ENCODE data around the gene ZNF174. TPM values are rescaled to one million over a fixed set of nuclear protein-coding genes. Genes with fewer than 3 reads are reported as not detected.

ZNF174 gene
- polyA plus RNA-seq (2013, experiment 1 of 2), result 12.2 TPM
- polyA plus RNA-seq (2013, experiment 2 of 2), result 12.2 TPM

DNA sequence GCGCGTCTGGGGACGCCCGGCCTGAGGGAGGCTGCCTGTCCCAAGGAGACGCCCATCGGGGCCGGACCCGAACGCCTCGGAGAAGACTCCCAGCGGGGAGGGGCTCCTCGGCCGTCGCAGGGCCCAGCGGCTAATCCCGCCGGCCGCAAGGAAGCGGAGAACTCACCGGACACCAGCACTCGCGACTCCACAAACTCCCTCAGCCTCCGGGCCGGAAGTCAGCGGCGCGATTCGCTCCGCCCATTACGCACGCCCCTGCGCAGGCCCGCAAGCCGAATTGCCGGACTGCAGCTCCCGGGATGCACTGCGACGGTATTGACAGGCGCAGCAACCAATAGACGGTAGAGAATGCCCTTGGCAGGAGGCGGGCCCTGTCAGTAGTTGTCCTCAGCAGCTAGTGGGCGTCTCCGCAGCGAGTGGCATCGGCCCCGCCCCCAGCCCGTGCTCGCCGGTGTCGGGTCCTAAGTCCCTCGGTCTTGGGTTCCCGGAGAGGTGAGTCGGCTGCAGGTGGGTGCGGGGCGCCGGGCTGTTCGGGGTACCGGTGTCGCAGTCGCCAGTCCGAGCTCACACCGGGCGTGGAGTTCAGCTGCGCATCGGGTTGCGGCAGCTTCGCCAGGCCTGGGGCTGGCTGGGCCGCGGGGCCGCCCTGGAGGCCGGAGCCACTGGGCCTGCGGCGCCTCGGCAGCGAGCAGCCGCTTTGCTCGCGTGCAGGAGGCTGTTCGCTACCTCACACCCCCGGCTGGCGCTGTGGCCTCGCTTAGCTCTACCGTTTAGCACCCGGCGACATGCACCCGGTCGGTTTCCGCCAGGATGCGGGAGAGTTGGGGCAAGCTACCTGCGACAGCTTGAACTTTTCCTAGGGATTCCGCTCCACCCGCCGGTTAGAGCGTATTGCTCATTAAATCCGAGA lies at the start of gene ZNF174, which contains the start of gene ZSCAN32:
ZNF174 (plus strand) TSS at position 437 of the 910 bp plus-strand sequence. CDS start 790 bp downstream, outside the sequence.
ZSCAN32 (minus strand) TSS at position 226 of the 910 bp plus-strand sequence. CDS start 3,447 bp downstream, outside the sequence.
- Histone ChIP-seq H2AFZ (ENCODE audit: low read depth, low read length) (peak within 1 kb of the TSS; percentile 85), H3K4ac (ENCODE audit: low read depth in 1 of 2, low read length in 2 of 2) (peak within 1 kb of the TSS; percentile 59 to 83), H3K4me3 (ENCODE audit: insufficient read depth in 1 of 2, low read depth in 1 of 2, low read length in 2 of 2) (peak within 1 kb of the TSS; percentile 84 to 95), H3K27ac (ENCODE audit: low read length, poor library complexity, severe bottlenecking) (peak within 1 kb of the TSS; percentile 76), H2BK5ac (ENCODE audit: low read depth, low read length, poor library complexity, severe bottlenecking) (peak within 1 kb of the TSS; percentile 71), H3K14ac (ENCODE audit: low read length in 2 of 2) (peak within 1 kb of the TSS in 1 of 2 experiments; percentile 86), H4K91ac (ENCODE audit: low read length) (peak within 1 kb of the TSS; percentile 75), H4K8ac (ENCODE audit: low read length) (peak within 1 kb of the TSS; percentile 79), H2BK120ac (ENCODE audit: low read depth, low read length) (peak within 1 kb of the TSS; percentile 9), H3K79me1 (replicated peaks; ENCODE audit: low read length, poor library complexity, severe bottlenecking) (peaks cover 45% of the 10 kb centered on the region), H3K9me3 (ENCODE audit: control insufficient read depth, low read length) (peaks cover 46% of the 10 kb centered on the region), H2BK15ac (ENCODE audit: low read depth, poor library complexity, severe bottlenecking) (no peak within 1 kb of the TSS), H3K9ac (ENCODE audit: low read length) (peak within 1 kb of the TSS; percentile 98), H2AK5ac (ENCODE audit: low read length, severe bottlenecking) (no peak within 1 kb of the TSS), H3K18ac (ENCODE audit: low read depth in 1 of 2, low read length in 2 of 2) (peak within 1 kb of the TSS; percentile 84 to 90), H3K36me3 (ENCODE audit: control insufficient read depth in 1 of 2, insufficient read depth in 2 of 2, low read depth in 1 of 2, low read length in 2 of 2) (peaks cover 43 to 59% of the 10 kb centered on the region in 2 experiments), H3K4me2 (ENCODE audit: low read length, poor library complexity, severe bottlenecking) (peak within 1 kb of the TSS; percentile 75), H3K23ac (ENCODE audit: low read length in 2 of 2) (peak within 1 kb of the TSS in 1 of 2 experiments; percentile 75), H3K27me3 (ENCODE audit: control insufficient read depth in 1 of 2, insufficient read depth in 1 of 2, low read length in 2 of 2) (no peaks in the 10 kb centered on the region), H3K4me1 (ENCODE audit: control insufficient read depth, insufficient read depth, low read depth, low read length) (peaks cover 4% of the 10 kb centered on the region), H2BK12ac (ENCODE audit: low read length in 2 of 2) (peak within 1 kb of the TSS in 1 of 2 experiments; percentile 26)
- whole genome bisulfite sequencing, result under 1% methylated on average over 90 of the region's 95 CpGs
- DNase-seq, result peak; percentile 99

GRCh38 chr16:3355589-3355988 lies 45.4 kb upstream of the ZNF174 start, which contains the start of gene OR2C1:
Gene OR2C1, plus strand, starts transcription at chr16:3355889. Its CDS starts 52 bp downstream, at chr16:3355941.
- Histone ChIP-seq H3K23ac (ENCODE audit: low read length in 2 of 2) (peak within 1 kb of the TSS in 1 of 2 experiments; percentile 79), H3K9me3 (ENCODE audit: control insufficient read depth, low read length) (peaks cover 14% of the 10 kb centered on the region), H3K14ac (ENCODE audit: low read length in 2 of 2) (no peak within 1 kb of the TSS), H3K27me3 (ENCODE audit: control insufficient read depth in 1 of 2, insufficient read depth in 1 of 2, low read length in 2 of 2) (peaks cover 0 to 11% of the 10 kb centered on the region in 2 experiments), H2AFZ (ENCODE audit: low read depth, low read length) (no peak within 1 kb of the TSS), H2BK12ac (ENCODE audit: low read length in 2 of 2) (no peak within 1 kb of the TSS), H3K4me2 (ENCODE audit: low read length, poor library complexity, severe bottlenecking) (no peak within 1 kb of the TSS), H3K79me1 (replicated peaks; ENCODE audit: low read length, poor library complexity, severe bottlenecking) (no peaks in the 10 kb centered on the region), H2BK120ac (ENCODE audit: low read depth, low read length) (no peak within 1 kb of the TSS), H3K36me3 (ENCODE audit: control insufficient read depth in 1 of 2, insufficient read depth in 2 of 2, low read depth in 1 of 2, low read length in 2 of 2) (no peaks in the 10 kb centered on the region), H3K27ac (ENCODE audit: low read length, poor library complexity, severe bottlenecking) (no peak within 1 kb of the TSS), H2BK5ac (ENCODE audit: low read depth, low read length, poor library complexity, severe bottlenecking) (no peak within 1 kb of the TSS), H3K9ac (ENCODE audit: low read length) (no peak within 1 kb of the TSS), H4K8ac (ENCODE audit: low read length) (no peak within 1 kb of the TSS), H3K4me1 (ENCODE audit: control insufficient read depth, insufficient read depth, low read depth, low read length) (no peaks in the 10 kb centered on the region), H2BK15ac (ENCODE audit: low read depth, poor library complexity, severe bottlenecking) (no peak within 1 kb of the TSS), H3K4ac (ENCODE audit: low read depth in 1 of 2, low read length in 2 of 2) (no peak within 1 kb of the TSS), H3K18ac (ENCODE audit: low read depth in 1 of 2, low read length in 2 of 2) (no peak within 1 kb of the TSS), H4K91ac (ENCODE audit: low read length) (no peak within 1 kb of the TSS), H3K4me3 (ENCODE audit: insufficient read depth in 1 of 2, low read depth in 1 of 2, low read length in 2 of 2) (no peak within 1 kb of the TSS), H2AK5ac (ENCODE audit: low read length, severe bottlenecking) (no peak within 1 kb of the TSS)
- WGBS, result 53% methylated on average over 3 of the region's 3 CpGs
- DNase-seq, result no peak

DNA sequence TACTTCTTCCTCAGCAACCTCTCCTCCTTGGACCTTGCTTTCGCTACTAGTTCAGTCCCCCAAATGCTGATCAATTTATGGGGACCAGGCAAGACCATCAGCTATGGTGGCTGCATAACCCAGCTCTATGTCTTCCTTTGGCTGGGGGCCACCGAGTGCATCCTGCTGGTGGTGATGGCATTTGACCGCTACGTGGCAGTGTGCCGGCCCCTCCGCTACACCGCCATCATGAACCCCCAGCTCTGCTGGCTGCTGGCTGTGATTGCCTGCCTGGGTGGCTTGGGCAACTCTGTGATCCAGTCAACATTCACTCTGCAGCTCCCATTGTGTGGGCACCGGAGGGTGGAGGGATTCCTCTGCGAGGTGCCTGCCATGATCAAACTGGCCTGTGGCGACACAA lies 44.9 kb upstream of the ZNF174 start:
- no peaks in the 10 kb centered on the region for H3K4me1 ChIP-seq (ENCODE audit: control insufficient read depth, insufficient read depth, low read depth, low read length)
- H4K8ac ChIP-seq (ENCODE audit: low read length), result no peak overlapping the region
- no peak overlapping the region for H4K91ac ChIP-seq (ENCODE audit: low read length)
- H3K27ac ChIP-seq (ENCODE audit: low read length, poor library complexity, severe bottlenecking), result no peak overlapping the region
- no peak overlapping the region for H2BK5ac ChIP-seq (ENCODE audit: low read depth, low read length, poor library complexity, severe bottlenecking)
- H3K18ac ChIP-seq (ENCODE audit: low read depth in 1 of 2, low read length in 2 of 2), result no peak overlapping the region
- 87% methylated on average over 10 of the region's 10 CpGs for WGBS
- no peak overlapping the region for H2BK15ac ChIP-seq (ENCODE audit: low read depth, poor library complexity, severe bottlenecking)
- no peak overlapping the region for H3K4ac ChIP-seq (ENCODE audit: low read depth in 1 of 2, low read length in 2 of 2)
- DNase-seq, result no peak
- H3K14ac ChIP-seq (ENCODE audit: low read length in 2 of 2), result no peak overlapping the region
- H3K9me3 ChIP-seq (ENCODE audit: control insufficient read depth, low read length), result peaks cover 18% of the 10 kb centered on the region
- no peaks in the 10 kb centered on the region for H3K36me3 ChIP-seq (ENCODE audit: control insufficient read depth in 1 of 2, insufficient read depth in 2 of 2, low read depth in 1 of 2, low read length in 2 of 2)
- no peak overlapping the region for H2AFZ ChIP-seq (ENCODE audit: low read depth, low read length)
- H2BK120ac ChIP-seq (ENCODE audit: low read depth, low read length), result no peak overlapping the region
- no peak overlapping the region for H3K9ac ChIP-seq (ENCODE audit: low read length)
- peaks cover 0 to 16% of the 10 kb centered on the region in 2 experiments for H3K27me3 ChIP-seq (ENCODE audit: control insufficient read depth in 1 of 2, insufficient read depth in 1 of 2, low read length in 2 of 2)
- H3K79me1 ChIP-seq (replicated peaks; ENCODE audit: low read length, poor library complexity, severe bottlenecking), result no peaks in the 10 kb centered on the region
- peak overlapping the region in 1 of 2 experiments; percentile 79 for H3K23ac ChIP-seq (ENCODE audit: low read length in 2 of 2)
- no peak overlapping the region for H3K4me2 ChIP-seq (ENCODE audit: low read length, poor library complexity, severe bottlenecking)
- H2BK12ac ChIP-seq (ENCODE audit: low read length in 2 of 2), result no peak overlapping the region
- H2AK5ac ChIP-seq (ENCODE audit: low read length, severe bottlenecking), result no peak overlapping the region
- H3K4me3 ChIP-seq (ENCODE audit: insufficient read depth in 1 of 2, low read depth in 1 of 2, low read length in 2 of 2), result no peak overlapping the region

DNA sequence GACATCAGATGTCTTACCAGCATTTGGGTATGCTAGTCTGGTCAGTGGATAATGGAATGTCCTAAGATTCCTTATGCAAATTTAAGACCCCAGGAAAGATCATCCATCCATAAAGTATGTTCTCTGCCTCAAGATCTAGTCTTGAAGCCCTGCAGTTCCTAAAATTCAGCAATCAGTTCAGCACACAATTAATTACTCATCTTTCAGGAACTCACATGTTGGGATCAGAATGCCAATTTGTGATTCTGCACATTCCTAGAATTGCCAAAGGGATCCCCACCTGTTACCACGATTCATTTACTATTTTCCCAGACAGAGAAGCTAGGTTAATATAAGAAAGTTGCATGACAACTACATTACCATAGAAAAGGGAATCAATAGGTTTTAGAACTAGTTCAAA lies 42.1 kb upstream of the ZNF174 start:
- Histone ChIP-seq H3K27me3 (ENCODE audit: control insufficient read depth in 1 of 2, insufficient read depth in 1 of 2, low read length in 2 of 2) (peaks cover 0 to 20% of the 10 kb centered on the region in 2 experiments), H3K4me1 (ENCODE audit: control insufficient read depth, insufficient read depth, low read depth, low read length) (no peaks in the 10 kb centered on the region), H2BK12ac (ENCODE audit: low read length in 2 of 2) (no peak overlapping the region), H3K9me3 (ENCODE audit: control insufficient read depth, low read length) (peaks cover 23% of the 10 kb centered on the region), H3K4me2 (ENCODE audit: low read length, poor library complexity, severe bottlenecking) (no peak overlapping the region), H3K18ac (ENCODE audit: low read depth in 1 of 2, low read length in 2 of 2) (no peak overlapping the region), H4K91ac (ENCODE audit: low read length) (no peak overlapping the region), H3K27ac (ENCODE audit: low read length, poor library complexity, severe bottlenecking) (no peak overlapping the region), H2BK5ac (ENCODE audit: low read depth, low read length, poor library complexity, severe bottlenecking) (no peak overlapping the region), H4K8ac (ENCODE audit: low read length) (no peak overlapping the region), H3K4ac (ENCODE audit: low read depth in 1 of 2, low read length in 2 of 2) (no peak overlapping the region), H3K79me1 (replicated peaks; ENCODE audit: low read length, poor library complexity, severe bottlenecking) (no peaks in the 10 kb centered on the region), H3K4me3 (ENCODE audit: insufficient read depth in 1 of 2, low read depth in 1 of 2, low read length in 2 of 2) (no peak overlapping the region), H2BK15ac (ENCODE audit: low read depth, poor library complexity, severe bottlenecking) (no peak overlapping the region), H3K9ac (ENCODE audit: low read length) (no peak overlapping the region), H2BK120ac (ENCODE audit: low read depth, low read length) (no peak overlapping the region), H3K23ac (ENCODE audit: low read length in 2 of 2) (no peak overlapping the region), H3K14ac (ENCODE audit: low read length in 2 of 2) (no peak overlapping the region), H2AK5ac (ENCODE audit: low read length, severe bottlenecking) (no peak overlapping the region), H2AFZ (ENCODE audit: low read depth, low read length) (no peak overlapping the region), H3K36me3 (ENCODE audit: control insufficient read depth in 1 of 2, insufficient read depth in 2 of 2, low read depth in 1 of 2, low read length in 2 of 2) (no peaks in the 10 kb centered on the region)
- no CpG with 5 or more reads among the region's 1 CpG for WGBS
- DNase-seq, result no peak

Data from mesenchymal stem cell (in vitro differentiated cells and primary cell).